ENCODE data around the gene GABRB1.

DNA sequence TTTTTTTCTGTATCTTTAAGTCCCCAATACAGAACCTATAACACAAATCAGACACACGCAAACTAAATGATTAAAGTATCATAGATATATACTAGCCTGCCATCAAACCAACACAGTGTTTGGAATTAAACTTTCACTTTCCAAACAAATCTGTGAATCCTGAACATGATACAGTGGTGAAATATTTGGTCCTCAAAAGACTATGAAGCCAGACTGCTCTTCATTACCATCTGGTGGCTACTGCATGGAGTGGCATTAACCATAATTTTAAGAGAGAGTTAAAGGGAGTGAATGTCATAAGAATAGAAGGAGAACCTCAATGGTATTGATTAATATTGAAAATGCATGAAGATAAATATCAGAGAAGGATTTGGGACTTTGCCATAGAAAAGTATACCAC lies 28.8 kb upstream of the GABRB1 start:
- TF ChIP-seq GATA2 (IDR thresholded peaks at IDR 0.05; ENCODE audit: low read depth, low read length), result no peak
- no peak for TF ChIP-seq GATA3 (IDR thresholded peaks at IDR 0.05; ENCODE audit: low read depth, low read length)
